PC-9 (cell line): ENCODE measurements around the gene SSR2.

ENCODE experiments used
- CTCF ChIP-seq: fragments of 200-600 bp; sonication (generic); conservative IDR thresholded peaks from 2 replicates; pipeline ENCODE4 v1.6.1; 2017; ENCODE audit warnings: mixed run types, antibody characterized with exemption, mild to moderate bottlenecking, moderate library complexity
- EZH2 ChIP-seq: fragments of 200-600 bp; sonication (generic); IDR thresholded peaks from 2 replicates; pipeline ENCODE4 v1.8.0; 2017; ENCODE audit warnings: antibody characterized with exemption, low read depth

- no peak for TF ChIP-seq EZH2
- TF ChIP-seq CTCF: no peak
Observed at GRCh38 chr1:155981266-155982088, 39.3 kb downstream of the SSR2 start.
